H9 (cell line): ENCODE results near the gene ERVFRD-1. TPM values are rescaled to one million over a fixed set of nuclear protein-coding genes. Genes with fewer than 3 reads are reported as not detected.

Source experiments
- DNase-seq: peaks from one replicate; pipeline ENCODE4 v3.0.0-alpha.2; 2017
- H2AFZ ChIP-seq: one replicate; pipeline ENCODE4 v1.6.1; 2013; ENCODE audit warnings: mild to moderate bottlenecking, low read length, control low read depth, moderate library complexity
- H2AK5ac ChIP-seq: 2 replicates; pipeline ENCODE4 v1.6.1; 2013; ENCODE audit warnings: low read length, control low read depth, mixed read lengths; ENCODE audit not compliant: insufficient read length
- H2BK120ac ChIP-seq: one replicate; pipeline ENCODE4 v1.6.1; 2013; ENCODE audit warnings: low read depth, mild to moderate bottlenecking, low read length, control low read depth, inconsistent platforms; ENCODE audit not compliant: poor library complexity, severe bottlenecking
- H2BK12ac ChIP-seq: 2 replicates; pipeline ENCODE4 v1.6.1; 2013; ENCODE audit warnings: low read length, control low read depth, mixed read lengths, low read depth; ENCODE audit not compliant: insufficient read length
- H2BK15ac ChIP-seq: 2 replicates; pipeline ENCODE4 v1.6.1; 2013; ENCODE audit warnings: low read depth, low read length, control low read depth
- H2BK20ac ChIP-seq: one replicate; pipeline ENCODE4 v1.6.1; 2013; ENCODE audit warnings: low read depth, mild to moderate bottlenecking, low read length, control low read depth, inconsistent platforms; ENCODE audit not compliant: poor library complexity, severe bottlenecking
- H2BK5ac ChIP-seq: 2 replicates; pipeline ENCODE4 v1.6.1; 2013; ENCODE audit warnings: low read length, control low read depth, mixed read lengths; ENCODE audit not compliant: insufficient read length
- H3K14ac ChIP-seq: 2 replicates; pipeline ENCODE4 v1.6.1; 2013; ENCODE audit warnings: low read length, control low read depth; ENCODE audit not compliant: insufficient read depth
- H3K18ac ChIP-seq: 2 replicates; pipeline ENCODE4 v1.6.1; 2013; ENCODE audit warnings: low read depth, mild to moderate bottlenecking, mixed read lengths, low read length, control low read depth; ENCODE audit not compliant: insufficient read length
- H3K23ac ChIP-seq: 2 replicates; pipeline ENCODE4 v1.6.1; 2013; ENCODE audit warnings: low read length, control low read depth, mixed read lengths, low read depth; ENCODE audit not compliant: insufficient read length
- H3K23me2 ChIP-seq: 2 replicates; pipeline ENCODE4 v1.6.1; 2013; ENCODE audit warnings: low read depth, mild to moderate bottlenecking, mixed read lengths, low read length, control low read depth; ENCODE audit not compliant: insufficient read length, poor library complexity, severe bottlenecking
- H3K27ac ChIP-seq: 2 replicates; pipeline ENCODE4 v1.5.1; 2013; ENCODE audit warnings: low read length, control low read depth, mixed read lengths, low read depth; ENCODE audit not compliant: insufficient read length
- H3K27me3 ChIP-seq: 2 replicates; pipeline ENCODE4 v1.6.1; 2013; ENCODE audit warnings: low read length, control low read depth, inconsistent platforms; ENCODE audit not compliant: insufficient read depth
- H3K4ac ChIP-seq: 2 replicates; pipeline ENCODE4 v1.6.1; 2013; ENCODE audit warnings: low read depth, mild to moderate bottlenecking, control low read depth, inconsistent platforms, low read length, moderate library complexity
- H3K4me1 ChIP-seq: 2 replicates; pipeline ENCODE4 v1.6.1; 2013; ENCODE audit warnings: low read length, control low read depth, inconsistent platforms; ENCODE audit not compliant: insufficient read depth
- H3K4me2 ChIP-seq: 2 replicates; pipeline ENCODE4 v1.6.1; 2013; ENCODE audit warnings: low read length, control low read depth, mixed read lengths; ENCODE audit not compliant: insufficient read length, insufficient read depth
- H3K56ac ChIP-seq: 2 replicates; pipeline ENCODE4 v1.6.1; 2013; ENCODE audit warnings: low read depth, mild to moderate bottlenecking, mixed read lengths, low read length, control low read depth; ENCODE audit not compliant: insufficient read length
- H3K79me1 ChIP-seq: 2 replicates; pipeline ENCODE4 v1.6.1; 2013; ENCODE audit warnings: low read depth, mild to moderate bottlenecking, moderate library complexity, low read length, control low read depth, inconsistent platforms; ENCODE audit not compliant: insufficient read depth, poor library complexity, severe bottlenecking
- H3K79me2 ChIP-seq: 2 replicates; pipeline ENCODE4 v1.6.1; 2013; ENCODE audit warnings: low read length, control low read depth, inconsistent platforms; ENCODE audit not compliant: insufficient read depth
- H3K9ac ChIP-seq: 2 replicates; pipeline ENCODE4 v1.6.1; 2013; ENCODE audit warnings: low read length, control low read depth, mixed read lengths; ENCODE audit not compliant: insufficient read length; ENCODE audit errors: extremely low read depth
- H3K9me3 ChIP-seq: one replicate; pipeline ENCODE4 v1.6.1; 2013; ENCODE audit warnings: low read depth, low read length, inconsistent platforms; ENCODE audit not compliant: control insufficient read depth
- H3T11ph ChIP-seq: one replicate; pipeline ENCODE4 v1.6.1; 2013; ENCODE audit warnings: mild to moderate bottlenecking, low read length, control low read depth, inconsistent platforms
- H4K20me1 ChIP-seq: one replicate; pipeline ENCODE4 v1.6.1; 2013; ENCODE audit not compliant: control insufficient read depth, insufficient read length, insufficient read depth
- H4K5ac ChIP-seq: 2 replicates; pipeline ENCODE4 v1.6.1; 2013; ENCODE audit warnings: low read depth, mild to moderate bottlenecking, mixed read lengths, low read length, control low read depth; ENCODE audit not compliant: insufficient read length
- H4K8ac ChIP-seq: replicated peaks from 2 replicates; pipeline ENCODE4 v1.6.1; 2013; ENCODE audit warnings: low read length, control low read depth, mixed read lengths, low read depth; ENCODE audit not compliant: insufficient read length
- H4K91ac ChIP-seq: 2 replicates; pipeline ENCODE4 v1.6.1; 2013; ENCODE audit warnings: low read depth, mild to moderate bottlenecking, moderate library complexity, mixed read lengths, low read length, control low read depth; ENCODE audit not compliant: insufficient read length
- H3K27ac Mint-ChIP-seq, 3 experiments: 2 replicates in 2 of 3; 3 replicates in 1 of 3; pipeline ENCODE4 v1.8.0; 2020 to 2021; ENCODE audit warnings: mixed read lengths in 3 of 3, mild to moderate bottlenecking in 1 of 3, moderate library complexity in 1 of 3
- H3K27me3 Mint-ChIP-seq: 2 replicates; pipeline ENCODE4 v1.8.0; 2021; ENCODE audit warnings: low read depth, mild to moderate bottlenecking, moderate library complexity, mixed read lengths
- H3K36me3 Mint-ChIP-seq, 3 experiments: 2 replicates in 2 of 3; 3 replicates in 1 of 3; pipeline ENCODE4 v1.8.0; 2020 to 2021; ENCODE audit warnings: low read depth in 3 of 3, mixed read lengths in 3 of 3; ENCODE audit not compliant: insufficient read depth in 1 of 3
- H3K4me1 Mint-ChIP-seq, 2 experiments: 2 replicates each; pipeline ENCODE4 v1.8.0; 2020; ENCODE audit warnings: mixed read lengths in 2 of 2
- H3K4me3 Mint-ChIP-seq, 2 experiments: 2 replicates in 1 of 2; 3 replicates in 1 of 2; pipeline ENCODE4 v1.8.0; 2020 to 2021; ENCODE audit warnings: mild to moderate bottlenecking in 2 of 2, mixed read lengths in 2 of 2, moderate library complexity in 1 of 2
- H3K9me3 Mint-ChIP-seq, 2 experiments: 2 replicates in 1 of 2; 3 replicates in 1 of 2; pipeline ENCODE4 v1.8.0; 2020; ENCODE audit warnings: mild to moderate bottlenecking in 2 of 2, mixed read lengths in 2 of 2, moderate library complexity in 1 of 2
- CTCF ChIP-seq: fragments of 200-600 bp; sonication (generic); conservative IDR thresholded peaks from 3 replicates; pipeline ENCODE4 v1.8.0; 2021; ENCODE audit warnings: antibody characterized with exemption, mild to moderate bottlenecking
- WGBS: extraction: QIAGEN DNeasy Blood & Tissue Kit; methylation state at CpG from one replicate; pipeline ENCODE4 v1.1.7; 2013; ENCODE audit warnings: missing lambda C conversion rate, low lambda C conversion rate, mixed read lengths; ENCODE audit not compliant: insufficient read length; ENCODE audit errors: extremely low coverage; 5-methylcytosine and 5-hydroxymethylcytosine counted together
- total RNA-seq: library from RNA; stranded (reverse); gene quantifications from 2 replicates; pipeline ENCODE4 v1.2.1, GENCODE V29; 2021

The ERVFRD-1 gene
- total RNA-seq, 1 experiment from 2014 or later, result not detected

DNA sequence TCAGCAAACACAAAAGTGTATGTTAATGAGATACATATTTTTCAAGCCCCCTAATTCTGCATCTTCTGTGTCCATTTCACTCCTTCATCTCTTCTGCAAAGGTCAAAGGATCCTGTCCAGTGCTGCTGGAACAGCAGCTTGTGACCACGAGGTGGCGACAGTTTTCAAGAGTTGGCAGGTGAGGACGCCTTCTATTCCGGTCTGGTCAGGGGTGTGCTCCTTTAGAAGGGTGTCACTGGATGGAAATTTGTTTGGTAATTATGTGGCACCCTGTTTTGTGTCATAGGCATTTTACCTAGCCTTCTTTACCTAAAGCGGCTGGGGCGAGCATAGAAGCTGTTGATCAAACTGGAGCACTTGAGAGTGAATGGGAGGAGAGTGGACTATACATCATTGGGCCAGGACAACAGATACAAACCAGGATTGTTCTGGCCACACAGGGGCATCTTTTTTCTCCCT lies 32.9 kb upstream of the ERVFRD-1 start:
- no peak overlapping the region for H2AK5ac ChIP-seq
- no peaks in the 10 kb centered on the region; the same call in none of the 2 replicates for H3K27me3 Mint-ChIP-seq
- H3K27ac Mint-ChIP-seq, result no peak overlapping the region
- H2BK20ac ChIP-seq, result no peak overlapping the region
- no peak overlapping the region for H2BK12ac ChIP-seq
- H3K27me3 ChIP-seq, result no peaks in the 10 kb centered on the region
- no peaks in the 10 kb centered on the region for H3K23me2 ChIP-seq
- no peak overlapping the region for H4K8ac ChIP-seq
- H4K91ac ChIP-seq, result no peak overlapping the region
- no peak overlapping the region for H3K56ac ChIP-seq
- no peak overlapping the region for H3K9ac ChIP-seq
- peak; percentile 77 for DNase-seq
- peaks cover 8% of the 10 kb centered on the region; the same call in 1 of the 2 replicates for H3K4me1 ChIP-seq
- no peak overlapping the region for H2AFZ ChIP-seq
- H4K20me1 ChIP-seq, result no peaks in the 10 kb centered on the region
- no peak overlapping the region for H2BK120ac ChIP-seq
- H2BK5ac ChIP-seq, result no peak overlapping the region
- no peak overlapping the region for H4K5ac ChIP-seq
- no peak overlapping the region for H3T11ph ChIP-seq
- H3K27ac ChIP-seq, result no peak overlapping the region
- no CpG with 5 or more reads among the region's 6 CpGs for WGBS
- H3K79me1 ChIP-seq, result no peaks in the 10 kb centered on the region
- no peaks in the 10 kb centered on the region for H3K79me2 ChIP-seq
- H2BK15ac ChIP-seq, result no peak overlapping the region
- no peaks in the 10 kb centered on the region for H3K9me3 ChIP-seq
- H3K4me2 ChIP-seq, result no peak overlapping the region
- H3K18ac ChIP-seq, result no peak overlapping the region
- no peaks in the 10 kb centered on the region; a peak in 1 of 7 replicates for H3K36me3 Mint-ChIP-seq
- H3K14ac ChIP-seq, result no peak overlapping the region
- no peak overlapping the region for H3K4me3 Mint-ChIP-seq
- H3K4ac ChIP-seq, result no peak overlapping the region
- TF ChIP-seq CTCF, result peak; percentile 93
- peaks cover 22 to 27% of the 10 kb centered on the region in 2 experiments for H3K4me1 Mint-ChIP-seq
- H3K9me3 Mint-ChIP-seq, result no peaks in the 10 kb centered on the region
- no peak overlapping the region for H3K23ac ChIP-seq
